ENCODE results near the gene SPATA19. TPM values are rescaled to one million over a fixed set of nuclear protein-coding genes. Genes with fewer than 3 reads are reported as not detected.

Gene SPATA19
- total RNA-seq, 1 experiment from 2014 or later, result not detected

GRCh38 chr11:133827556-133827955 lies 17.8 kb downstream of the SPATA19 start:
- no peaks in the 10 kb centered on the region for H3K9me3 ChIP-seq
- H3K36me3 ChIP-seq, result no peaks in the 10 kb centered on the region
- H3K4me3 ChIP-seq, result no peak overlapping the region
- no peak for DNase-seq
- H3K27me3 ChIP-seq, result no peaks in the 10 kb centered on the region

GRCh38 chr11:133826866-133827265 lies 18.4 kb downstream of the SPATA19 start:
- H3K9me3 ChIP-seq, result no peaks in the 10 kb centered on the region
- no peaks in the 10 kb centered on the region for H3K27me3 ChIP-seq
- no peak overlapping the region for H3K4me3 ChIP-seq
- no peaks in the 10 kb centered on the region for H3K36me3 ChIP-seq
- no peak for DNase-seq

GRCh38 chr11:133825666-133826065 lies 19.6 kb downstream of the SPATA19 start:
- DNase-seq, result no peak
- Histone ChIP-seq H3K36me3 (no peaks in the 10 kb centered on the region), H3K9me3 (no peaks in the 10 kb centered on the region), H3K27me3 (0 out of 2 replicates have a peak, but pooled peaks cover 2% of the 10 kb centered on the region), H3K4me3 (no peak overlapping the region)

GRCh38 chr11:133825156-133825555 lies 20.2 kb downstream of the SPATA19 start:
- H3K4me3 ChIP-seq, result no peak overlapping the region
- H3K9me3 ChIP-seq, result no peaks in the 10 kb centered on the region
- no peaks in the 10 kb centered on the region for H3K36me3 ChIP-seq
- H3K27me3 ChIP-seq, result 0 out of 2 replicates have a peak, but pooled peaks cover 4% of the 10 kb centered on the region
- no peak for DNase-seq

- no peak for DNase-seq
- Histone ChIP-seq H3K36me3 (no peaks in the 10 kb centered on the region), H3K27me3 (0 out of 2 replicates have a peak, but pooled peaks cover 4% of the 10 kb centered on the region), H3K9me3 (no peaks in the 10 kb centered on the region), H3K4me3 (no peak overlapping the region)
Observed at GRCh38 chr11:133824593-133824992, 20.7 kb downstream of the SPATA19 start.

GRCh38 chr11:133823614-133824013 lies 21.7 kb downstream of the SPATA19 start:
- Histone ChIP-seq H3K36me3 (no peaks in the 10 kb centered on the region), H3K9me3 (no peaks in the 10 kb centered on the region), H3K27me3 (0 out of 2 replicates have a peak, but pooled peaks cover 4% of the 10 kb centered on the region), H3K4me3 (no peak overlapping the region)
- no peak for DNase-seq

GRCh38 chr11:133823211-133823610 lies 22.1 kb downstream of the SPATA19 start:
- H3K4me3 ChIP-seq, result no peak overlapping the region
- H3K9me3 ChIP-seq, result no peaks in the 10 kb centered on the region

GRCh38 chr11:133821776-133822175 lies 23.5 kb downstream of the SPATA19 start:
- H3K9me3 ChIP-seq, result no peaks in the 10 kb centered on the region

More at GRCh38 chr11:133823211-133823610, 22.1 kb downstream of the SPATA19 start:
- Histone ChIP-seq H3K36me3 (no peaks in the 10 kb centered on the region), H3K27me3 (0 out of 2 replicates have a peak, but pooled peaks cover 4% of the 10 kb centered on the region)
- no peak for DNase-seq

GRCh38 chr11:133819746-133820315 lies 25.5 kb downstream of the SPATA19 start:
- Histone ChIP-seq H3K36me3 (no peaks in the 10 kb centered on the region), H3K27me3 (peaks cover 5% of the 10 kb centered on the region), H3K4me3 (no peak overlapping the region), H3K9me3 (no peaks in the 10 kb centered on the region)
- DNase-seq, result no peak

More at GRCh38 chr11:133821776-133822175, 23.5 kb downstream of the SPATA19 start:
- Histone ChIP-seq H3K27me3 (0 out of 2 replicates have a peak, but pooled peaks cover 4% of the 10 kb centered on the region), H3K36me3 (no peaks in the 10 kb centered on the region), H3K4me3 (no peak overlapping the region)
- DNase-seq, result peak; percentile 51

- H3K4me3 ChIP-seq, result no peak overlapping the region
- DNase-seq, result no peak
- H3K27me3 ChIP-seq, result peaks cover 9% of the 10 kb centered on the region
- H3K36me3 ChIP-seq, result no peaks in the 10 kb centered on the region
- no peaks in the 10 kb centered on the region for H3K9me3 ChIP-seq
Observed at GRCh38 chr11:133819114-133819513, 26.2 kb downstream of the SPATA19 start.

- DNase-seq, result no peak
- H3K36me3 ChIP-seq, result no peaks in the 10 kb centered on the region
- H3K27me3 ChIP-seq, result peaks cover 13% of the 10 kb centered on the region
- H3K4me3 ChIP-seq, result no peak overlapping the region
- no peaks in the 10 kb centered on the region for H3K9me3 ChIP-seq
Observed at GRCh38 chr11:133818302-133818701, 27.0 kb downstream of the SPATA19 start.

GRCh38 chr11:133817449-133817848 lies 27.9 kb downstream of the SPATA19 start:
- DNase-seq, result no peak
- Histone ChIP-seq H3K9me3 (no peaks in the 10 kb centered on the region), H3K36me3 (no peaks in the 10 kb centered on the region)

GRCh38 chr11:133816146-133816870 lies 29.0 kb downstream of the SPATA19 start:
- H3K27me3 ChIP-seq, result peaks cover 13% of the 10 kb centered on the region
- no peak for DNase-seq
- H3K4me3 ChIP-seq, result no peak overlapping the region
- no peaks in the 10 kb centered on the region for H3K36me3 ChIP-seq
- no peaks in the 10 kb centered on the region for H3K9me3 ChIP-seq

More at GRCh38 chr11:133817449-133817848, 27.9 kb downstream of the SPATA19 start:
- peaks cover 13% of the 10 kb centered on the region for H3K27me3 ChIP-seq
- H3K4me3 ChIP-seq, result no peak overlapping the region

- H3K4me3 ChIP-seq, result no peak overlapping the region
- DNase-seq, result no peak
- H3K36me3 ChIP-seq, result no peaks in the 10 kb centered on the region
- H3K9me3 ChIP-seq, result no peaks in the 10 kb centered on the region
- H3K27me3 ChIP-seq, result peaks cover 10% of the 10 kb centered on the region
Observed at GRCh38 chr11:133815636-133816035, 29.7 kb downstream of the SPATA19 start.

- Histone ChIP-seq H3K9me3 (no peaks in the 10 kb centered on the region), H3K4me3 (no peak overlapping the region), H3K27me3 (peaks cover 12% of the 10 kb centered on the region), H3K36me3 (no peaks in the 10 kb centered on the region)
- no peak for DNase-seq
Observed at GRCh38 chr11:133814588-133815100, 30.7 kb downstream of the SPATA19 start.

- Histone ChIP-seq H3K4me3 (no peak overlapping the region), H3K36me3 (no peaks in the 10 kb centered on the region), H3K9me3 (no peaks in the 10 kb centered on the region), H3K27me3 (peaks cover 20% of the 10 kb centered on the region)
- no peak for DNase-seq
Observed at GRCh38 chr11:133811850-133812685, 33.2 kb downstream of the SPATA19 start.

GRCh38 chr11:133810766-133811165 lies 34.5 kb downstream of the SPATA19 start:
- Histone ChIP-seq H3K4me3 (no peak overlapping the region), H3K36me3 (no peaks in the 10 kb centered on the region), H3K27me3 (peaks cover 20% of the 10 kb centered on the region), H3K9me3 (no peaks in the 10 kb centered on the region)
- no peak for DNase-seq
